ENCODE measurements around the gene GRIA3. TPM values are rescaled to one million over a fixed set of nuclear protein-coding genes. Genes with fewer than 3 reads are reported as not detected.
"Not testable (repeated sequence)": the region's sequence is repeated elsewhere in the genome, so short reads cannot be mapped to it uniquely, and the experiment has no call there.

The GRIA3 gene
- total and polyA plus RNA-seq, 10 donors: 0.10 to 0.61 (median 0.24) TPM; not detected in 2

DNA sequence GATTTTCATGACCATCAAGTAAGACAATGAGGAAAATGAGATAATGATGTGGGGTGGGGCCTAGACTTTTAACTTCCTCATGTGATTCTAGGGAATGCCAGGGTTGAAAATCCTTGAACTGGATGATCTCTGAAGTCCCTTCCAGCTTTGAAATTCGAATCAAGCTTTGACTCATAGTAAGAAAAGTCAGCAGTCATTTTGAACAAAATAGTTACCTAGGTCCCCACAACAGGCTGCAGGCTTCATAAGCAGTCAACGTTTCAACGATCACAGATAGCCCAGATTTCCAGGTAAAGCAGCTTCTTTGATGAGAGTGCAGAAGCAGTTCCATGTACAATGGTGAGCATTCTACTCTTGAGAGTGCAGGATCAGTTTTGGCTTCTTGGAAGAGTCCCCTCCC is 93.7 kb downstream of the GRIA3 start:
- Histone ChIP-seq H3K9me3 (no peaks in the 10 kb centered on the region), H3K36me3 (no peaks in the 10 kb centered on the region), H3K27ac (no peak overlapping the region), H3K4me3 (no peak overlapping the region), H3K27me3 (replicated peaks in 1 of 7) (no peaks in the 10 kb centered on the region), H3K4me1 (no peaks in the 10 kb centered on the region)
- WGBS, 5 donors: 49 to 87% (median 64%) methylated on average over 3 of the region's 3 CpGs
- no peak for DNase-seq
- TF ChIP-seq POLR2AphosphoS5 (IDR thresholded peaks at IDR 0.05) (no peak), POLR2A (IDR thresholded peaks at IDR 0.05) (no peak), CTCF (IDR thresholded peaks at IDR 0.05 in 8 of 11, conservative IDR thresholded peaks at IDR 0.05 in 3 of 11) (no peak)
- intact Hi-C loops (cut with DNase I; ENCODE audit: low total_unique reads): no loop called here

- no peak overlapping the region for H3K4me3 ChIP-seq
- 77 to 88% (median 82%) methylated on average over 5 of the region's 5 CpGs for WGBS, 5 donors
Measured at GRCh38 chrX:123282241-123282640, 98.2 kb downstream of the GRIA3 start.

DNA sequence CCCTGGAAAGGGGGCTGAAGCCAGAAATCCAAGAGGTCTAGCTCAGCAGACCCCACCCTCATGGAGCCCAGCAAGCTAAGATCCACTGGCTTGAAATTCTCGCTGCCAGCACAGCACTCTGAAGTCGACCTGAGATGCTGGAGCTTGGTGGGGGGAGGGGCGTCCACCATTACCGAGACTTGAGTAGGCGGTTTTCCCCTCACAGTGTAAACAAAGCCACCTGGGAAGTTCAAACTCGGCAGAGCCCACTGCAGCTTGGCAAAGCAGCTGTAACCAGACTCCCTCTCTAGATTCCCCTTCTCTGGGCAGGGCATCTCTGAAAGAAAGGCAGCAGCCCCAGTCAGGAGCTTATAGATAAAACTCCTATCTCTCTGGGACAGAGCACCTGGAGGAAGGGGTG is 99.3 kb downstream of the GRIA3 start:
- WGBS, 5 donors: 52 to 100% (median 62%) methylated on average over 1 to 6 of the region's 6 CpGs
- H3K4me3 ChIP-seq; H3K4me1 ChIP-seq; DNase-seq; H3K27me3 ChIP-seq (replicated peaks in 1 of 7); intact Hi-C loops (cut with DNase I; ENCODE audit: low total_unique reads); H3K27ac ChIP-seq; H3K36me3 ChIP-seq; H3K9me3 ChIP-seq: not testable (repeated sequence)

More at GRCh38 chrX:123282241-123282640, 98.2 kb downstream of the GRIA3 start:
- H3K36me3 ChIP-seq: no peaks in the 10 kb centered on the region
- no peak for DNase-seq
- TF ChIP-seq POLR2AphosphoS5 (IDR thresholded peaks at IDR 0.05): no peak
- TF ChIP-seq POLR2A (IDR thresholded peaks at IDR 0.05): no peak
- no peak for TF ChIP-seq CTCF (IDR thresholded peaks at IDR 0.05 in 8 of 11, conservative IDR thresholded peaks at IDR 0.05 in 3 of 11)
- H3K9me3 ChIP-seq: no peaks in the 10 kb centered on the region
- intact Hi-C loops (cut with DNase I; ENCODE audit: low total_unique reads): no loop called here
- no peaks in the 10 kb centered on the region for H3K27me3 ChIP-seq (replicated peaks in 1 of 7)
- H3K4me1 ChIP-seq: no peaks in the 10 kb centered on the region
- no peak overlapping the region for H3K27ac ChIP-seq

GRCh38 chrX:123291623-123292022 is 107.5 kb downstream of the GRIA3 start:
- TF ChIP-seq POLR2A (IDR thresholded peaks at IDR 0.05): no peak
- no peak for TF ChIP-seq POLR2AphosphoS5 (IDR thresholded peaks at IDR 0.05)
- TF ChIP-seq CTCF (IDR thresholded peaks at IDR 0.05 in 8 of 11, conservative IDR thresholded peaks at IDR 0.05 in 3 of 11): no peak
- H3K27me3 ChIP-seq (replicated peaks in 1 of 7): no peaks in the 10 kb centered on the region
- no peaks in the 10 kb centered on the region for H3K4me1 ChIP-seq
- 47 to 70% (median 61%) methylated on average over 3 of the region's 3 CpGs for WGBS, 5 donors
- H3K36me3 ChIP-seq: no peaks in the 10 kb centered on the region
- H3K4me3 ChIP-seq: no peak overlapping the region
- no peak for DNase-seq
- no peaks in the 10 kb centered on the region for H3K9me3 ChIP-seq
- intact Hi-C loops (cut with DNase I; ENCODE audit: low total_unique reads): no loop called here
- H3K27ac ChIP-seq: no peak overlapping the region

GRCh38 chrX:123298026-123298425 is 113.9 kb downstream of the GRIA3 start:
- WGBS, 5 donors: 28 to 86% (median 76%) methylated on average over 1 of the region's 1 CpG
- intact Hi-C loops (cut with DNase I; ENCODE audit: low total_unique reads): no loop called here
- Histone ChIP-seq H3K9me3 (no peaks in the 10 kb centered on the region), H3K27ac (no peak overlapping the region), H3K27me3 (replicated peaks in 1 of 7) (no peaks in the 10 kb centered on the region), H3K4me3 (no peak overlapping the region), H3K36me3 (no peaks in the 10 kb centered on the region), H3K4me1 (no peaks in the 10 kb centered on the region)
- no peak for DNase-seq
- TF ChIP-seq CTCF (IDR thresholded peaks at IDR 0.05 in 8 of 11, conservative IDR thresholded peaks at IDR 0.05 in 3 of 11) (no peak), POLR2AphosphoS5 (IDR thresholded peaks at IDR 0.05) (no peak), POLR2A (IDR thresholded peaks at IDR 0.05) (no peak)
